NCI-H2029 (cell line): ENCODE results near the gene OGT.
"Not testable (repeated sequence)": the region's sequence is repeated elsewhere in the genome, so short reads cannot be mapped to it uniquely, and the experiment has no call there.

Experiments
- DNase-seq: peaks from one replicate; lab custom pipeline; 2025; lab: John Stamatoyannopoulos, UW

Gene OGT

DNA sequence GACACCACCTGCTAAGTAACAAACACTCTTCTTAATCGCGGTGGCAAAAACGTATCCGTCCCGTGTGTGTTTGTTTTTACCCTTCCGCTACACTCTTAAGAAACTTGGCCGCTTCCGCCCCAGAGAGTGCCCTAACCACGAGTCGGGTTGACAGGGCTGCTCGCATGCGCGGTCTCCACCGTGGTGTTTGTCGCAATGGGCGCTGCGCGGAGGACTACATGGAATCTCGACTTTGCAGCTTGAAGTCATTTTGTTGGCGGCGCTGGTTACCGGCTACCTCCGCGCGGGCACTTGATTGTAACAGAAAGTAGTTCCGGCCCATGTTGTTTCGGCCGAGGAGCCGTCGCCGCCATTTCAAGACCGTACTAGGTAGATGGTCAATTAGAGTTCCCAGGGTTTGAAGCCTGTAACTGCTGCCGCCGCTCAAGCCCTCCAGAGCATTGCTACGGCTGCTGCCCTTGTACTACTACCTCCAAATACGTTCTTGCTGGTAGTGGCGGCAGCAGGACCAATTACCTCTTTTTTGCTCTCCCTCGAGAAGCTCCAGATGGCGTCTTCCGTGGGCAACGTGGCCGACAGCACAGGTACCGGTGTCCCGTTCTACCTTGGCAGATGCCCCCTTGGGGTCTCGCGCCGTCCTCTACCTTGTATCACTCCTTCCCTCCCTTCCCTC, at the start of gene OGT:
Gene OGT, plus strand, starts transcription at position 352 of the 673 bp plus-strand sequence. Its CDS starts 196 bp downstream, at position 548.
- peak; percentile 84 for DNase-seq

DNA sequence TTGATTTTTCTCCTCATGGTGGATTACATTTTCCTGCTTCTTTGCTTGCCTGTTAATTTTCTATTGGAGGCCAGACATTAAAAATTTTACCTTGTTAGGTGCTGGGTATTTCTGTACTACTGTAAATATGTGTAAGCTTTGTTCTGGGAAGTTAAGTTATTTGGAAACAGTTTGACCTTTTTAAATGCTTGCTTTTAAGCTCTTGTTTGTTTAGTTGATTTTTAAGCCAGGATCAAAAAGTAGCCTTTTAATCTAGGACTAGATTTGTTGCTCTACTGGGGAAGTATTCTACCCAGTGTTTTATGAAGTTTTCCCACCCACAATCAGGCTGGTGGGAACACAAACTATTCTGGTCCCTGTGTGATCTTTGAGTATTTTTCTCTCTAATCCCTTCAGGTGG, 45.1 kb upstream of the OGT start:
- no peak for DNase-seq

DNA sequence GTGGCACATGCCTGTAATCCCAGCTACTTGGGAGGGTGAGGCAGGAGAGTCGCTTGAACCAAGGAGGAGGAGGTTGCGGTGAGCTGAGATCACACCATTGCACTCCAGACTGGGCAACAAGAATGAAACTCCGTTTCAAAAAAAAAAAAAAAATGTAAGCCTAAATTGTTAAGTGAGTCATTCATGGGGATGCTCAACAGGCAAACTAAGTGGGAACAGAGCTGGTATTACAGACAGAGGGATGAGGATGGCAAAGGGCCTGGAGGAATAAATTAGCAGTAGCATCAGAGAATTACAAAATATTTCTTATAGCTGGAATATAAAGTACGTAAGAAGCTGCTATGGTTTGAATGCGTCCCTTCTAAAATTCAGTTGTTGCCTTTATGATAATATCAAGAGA, 43.4 kb upstream of the OGT start:
- DNase-seq, result no peak

DNA sequence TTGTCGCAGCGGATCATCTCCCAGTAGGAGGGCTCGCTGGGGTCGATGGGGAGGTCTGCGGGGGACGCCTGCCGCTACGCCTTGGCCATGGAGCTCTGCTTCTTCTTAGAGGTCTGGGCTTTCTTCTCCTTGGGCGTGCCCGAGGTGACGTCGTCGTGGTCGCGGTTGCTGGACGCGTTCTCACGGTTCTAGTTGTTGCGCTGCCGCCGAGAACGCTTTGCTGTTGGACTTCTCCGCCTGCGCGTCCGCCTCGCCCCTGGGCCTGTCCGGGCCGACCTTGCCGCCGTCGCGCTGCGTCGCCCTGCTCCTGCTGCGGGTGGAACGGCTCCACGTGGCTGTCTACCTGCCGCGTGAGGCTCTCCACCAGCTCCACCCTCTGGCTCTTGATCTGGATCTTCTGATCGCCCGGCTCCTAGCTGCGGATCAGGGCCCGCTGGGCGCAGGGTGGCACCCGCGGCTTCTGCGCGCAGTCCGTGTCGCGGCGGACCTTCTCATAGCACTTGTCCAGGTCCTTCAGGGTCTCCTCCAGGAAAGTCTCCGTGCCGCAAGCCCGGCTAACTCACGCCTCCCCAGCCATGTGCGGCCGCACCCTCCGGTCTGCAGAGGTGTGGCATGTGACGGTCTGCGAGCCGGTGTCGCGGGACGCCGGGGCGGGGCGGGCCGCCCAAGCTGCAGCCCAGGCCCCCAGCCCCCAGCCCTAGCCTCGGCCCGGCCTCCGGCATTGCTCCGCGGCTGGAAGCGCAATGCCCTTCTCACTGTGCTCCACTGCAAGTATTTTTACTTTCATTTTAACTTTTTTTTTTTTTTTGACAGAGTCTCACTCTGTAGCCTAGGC, 40.5 kb upstream of the OGT start:
- peak; percentile 20 for DNase-seq

DNA sequence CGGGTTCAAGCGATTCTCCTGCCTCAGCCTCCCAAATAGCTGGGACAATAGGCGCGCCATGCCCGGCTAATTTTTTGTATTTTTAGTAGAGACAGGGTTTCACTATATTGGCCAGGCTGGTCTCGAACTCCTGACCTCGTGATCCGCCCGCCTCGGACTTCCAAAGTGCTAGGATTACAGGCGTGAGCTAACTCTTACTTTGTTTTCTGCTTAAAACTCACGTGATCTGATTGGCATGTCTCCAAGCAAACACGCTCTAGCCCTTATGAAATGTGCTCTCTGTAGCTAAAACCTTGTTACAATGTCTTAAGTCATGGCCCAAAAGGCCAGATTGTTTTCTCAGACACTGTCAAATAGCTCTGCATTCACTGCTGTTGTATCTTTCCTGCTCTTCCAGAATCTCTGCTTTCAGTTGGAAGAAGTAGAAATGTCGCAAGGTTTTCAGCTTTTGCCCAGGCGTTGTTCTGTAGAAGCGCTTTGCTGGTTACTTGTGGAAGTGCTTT, 39.7 kb upstream of the OGT start:
- peak; percentile 0 for DNase-seq

DNA sequence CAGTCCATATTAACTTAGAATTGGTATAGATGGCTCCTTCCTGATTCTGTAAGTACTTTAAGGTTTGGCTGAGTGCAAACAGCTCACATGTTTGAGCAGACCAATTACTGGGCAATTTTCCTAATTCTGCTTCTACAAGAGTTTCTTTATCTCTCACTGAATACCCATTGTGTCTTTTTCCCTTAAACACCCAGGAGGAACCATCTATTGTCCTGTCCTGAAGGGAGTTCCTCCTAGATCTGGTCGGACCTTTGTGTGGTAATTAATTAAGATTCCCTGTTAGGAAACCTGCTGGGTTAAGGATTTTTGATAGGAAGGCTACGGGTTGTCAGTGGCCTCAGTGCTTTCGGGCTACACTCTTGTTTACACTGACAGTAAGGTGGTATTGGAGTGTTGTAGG, 36.9 kb upstream of the OGT start:
- DNase-seq, result not testable (repeated sequence)

DNA sequence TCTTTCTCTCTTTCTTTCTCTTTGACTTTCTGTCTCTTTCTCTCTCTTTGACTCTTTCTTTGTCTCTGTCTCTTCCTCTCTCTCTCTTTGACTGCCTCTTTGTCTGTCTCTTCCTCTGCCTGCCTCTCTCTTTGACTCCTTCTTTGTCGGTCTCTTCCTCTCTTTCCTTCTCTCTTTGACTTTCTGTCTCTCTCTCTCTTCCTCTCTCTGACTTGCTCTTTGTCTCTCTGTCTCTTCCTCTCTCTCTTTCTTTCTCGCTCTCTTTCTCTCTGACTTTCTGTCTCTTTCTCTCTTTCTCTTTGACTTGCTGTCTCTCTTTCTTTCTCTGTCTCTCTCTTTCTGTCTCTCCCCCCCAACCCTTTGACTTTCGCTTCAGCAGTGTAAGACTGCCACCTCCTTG, 36.4 kb upstream of the OGT start:
- no peak for DNase-seq

DNA sequence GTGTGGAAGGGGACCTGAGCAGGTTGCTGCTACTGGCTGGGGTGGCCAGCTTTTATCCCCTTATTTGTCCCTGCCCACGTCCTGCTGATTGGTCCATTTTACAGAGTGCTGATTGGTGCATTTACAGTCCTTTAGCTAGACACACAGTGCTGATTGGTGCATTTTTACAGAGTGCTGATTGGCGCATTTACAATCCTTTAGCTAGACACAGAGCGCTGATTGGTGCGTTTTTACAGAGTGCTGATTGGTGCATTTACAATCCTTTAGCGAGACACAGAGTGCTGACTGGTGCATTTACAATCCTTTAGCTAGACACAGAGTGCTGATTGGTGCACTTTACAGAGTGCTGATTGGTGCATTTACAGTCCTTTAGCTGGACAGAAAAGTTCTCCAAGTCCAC, 30.8 kb upstream of the OGT start:
- not testable (repeated sequence) for DNase-seq

DNA sequence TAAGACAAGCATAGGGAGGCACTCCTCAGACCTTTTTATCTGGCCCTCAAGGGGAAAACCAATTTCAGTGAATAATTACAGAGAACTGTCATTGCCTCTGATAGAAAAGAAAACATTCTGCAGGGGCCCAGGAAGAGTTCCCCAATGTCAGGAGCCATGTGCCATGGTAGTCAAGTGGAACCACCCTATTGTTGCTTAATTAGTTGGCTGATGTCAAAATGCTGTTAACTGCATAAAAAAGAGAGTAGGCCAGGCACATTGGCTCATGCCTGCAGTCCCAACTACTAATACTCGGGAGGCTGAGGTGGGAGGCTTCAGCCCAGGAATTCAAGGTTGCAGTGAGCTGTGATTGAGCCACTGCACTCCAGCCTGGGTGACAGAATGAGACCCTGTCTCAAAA, 28.6 kb upstream of the OGT start:
- no peak for DNase-seq

DNA sequence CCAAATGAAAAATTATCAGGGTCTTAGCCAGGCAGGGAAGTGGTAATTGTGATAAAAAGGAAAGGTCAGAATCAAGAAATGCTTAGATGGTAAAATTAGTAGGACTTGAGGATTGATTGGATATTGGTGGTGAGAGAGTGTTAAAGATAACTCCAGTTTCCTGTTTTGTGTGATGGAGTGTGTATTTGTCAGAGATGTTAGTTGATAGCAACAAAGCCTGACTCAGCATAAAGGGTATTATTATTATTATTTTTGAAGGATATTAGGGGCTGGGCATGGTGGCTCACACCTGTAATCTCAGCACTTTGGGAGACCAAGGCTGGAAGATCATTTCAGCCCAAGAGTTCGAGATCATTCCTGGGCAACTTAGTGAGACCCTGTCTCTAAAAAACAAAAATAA, 23.6 kb upstream of the OGT start:
- DNase-seq, result no peak

DNA sequence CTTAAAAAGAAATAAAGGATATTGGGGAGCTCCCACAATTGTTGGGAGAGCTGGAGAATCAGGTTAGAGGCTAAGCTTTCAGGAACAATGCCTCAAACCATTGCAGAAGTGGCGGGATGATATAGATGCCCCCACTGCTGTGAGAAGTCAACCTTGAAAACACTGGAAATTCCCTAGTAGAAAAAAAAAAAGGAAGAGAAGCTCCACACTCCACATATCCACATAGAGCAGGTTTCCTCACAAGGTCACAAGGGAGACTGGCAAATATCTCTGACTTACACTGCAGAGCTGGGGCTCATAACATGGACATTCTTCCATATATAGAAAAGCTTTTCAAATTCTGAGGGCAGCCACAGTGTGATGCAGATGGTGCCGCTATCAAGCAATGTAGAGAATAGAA, 22.7 kb upstream of the OGT start:
- DNase-seq, result no peak

DNA sequence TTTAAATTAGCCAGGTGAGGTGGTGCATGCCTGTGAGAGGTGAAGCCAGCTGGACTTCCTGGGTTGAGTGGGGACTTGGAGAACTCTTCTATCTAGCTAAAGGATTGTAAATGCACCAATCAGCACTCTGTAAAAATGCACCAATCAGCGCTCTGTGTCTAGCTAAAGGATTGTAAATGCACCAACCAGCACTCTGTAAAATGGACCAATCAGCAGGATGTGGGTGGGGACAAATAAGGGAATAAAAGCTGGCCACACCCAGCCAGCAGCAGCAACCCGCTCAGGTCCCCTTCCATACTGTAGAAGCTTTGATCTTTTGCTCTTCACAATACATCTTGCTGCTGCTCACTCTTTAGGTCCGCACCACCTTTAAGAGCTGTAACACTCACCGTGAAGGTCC, 19.2 kb upstream of the OGT start:
- DNase-seq, result not testable (repeated sequence)

DNA sequence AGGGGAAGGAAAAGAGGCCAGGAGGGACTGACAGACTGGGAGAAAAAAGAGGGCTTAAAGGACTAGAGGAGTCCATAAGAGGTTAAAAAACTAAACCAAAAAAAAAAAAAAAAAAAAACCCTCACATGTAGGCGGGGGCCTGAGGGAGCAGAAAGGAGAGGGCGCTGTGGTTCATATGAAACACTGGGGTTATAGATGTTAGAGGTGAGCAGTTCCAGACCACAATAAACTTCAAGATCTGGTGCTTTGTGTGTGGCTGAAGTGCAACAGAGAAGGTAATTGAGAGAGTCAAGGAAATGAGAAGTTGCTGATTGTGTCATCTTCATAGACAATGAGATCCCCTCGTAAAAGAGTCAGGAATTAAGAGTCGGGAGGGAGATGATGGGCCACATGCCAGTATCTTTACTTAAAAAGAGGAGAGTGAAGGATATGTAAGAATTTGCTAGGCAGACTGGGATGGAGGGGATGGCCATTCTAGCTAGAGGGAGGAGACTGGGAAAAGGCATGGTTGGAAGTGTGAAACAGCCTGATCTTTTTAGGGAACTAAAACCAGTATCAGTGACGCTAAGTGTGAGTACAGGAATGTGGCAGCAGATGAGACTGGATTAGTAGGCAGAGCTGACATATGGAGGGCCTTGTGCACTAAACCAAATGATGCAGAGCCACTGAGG, 18.4 kb upstream of the OGT start:
- DNase-seq, result no peak

DNA sequence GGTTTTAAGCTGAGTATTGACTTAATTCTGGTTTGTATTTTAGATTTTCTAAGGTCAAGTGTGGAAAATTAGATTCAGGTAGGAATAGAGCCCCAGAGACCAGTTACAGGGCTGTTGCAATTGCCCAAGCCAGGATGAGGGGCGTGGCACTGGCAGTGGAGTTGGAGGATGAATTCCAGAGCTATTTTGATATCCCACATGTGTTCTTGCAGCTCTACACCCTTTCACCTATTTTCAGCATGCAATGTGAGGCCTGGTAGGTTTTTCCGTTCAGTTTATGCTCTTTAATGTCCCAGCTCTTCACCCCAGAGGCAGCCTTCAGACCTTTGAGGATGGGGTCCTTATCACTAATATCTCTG, 17.9 kb upstream of the OGT start:
- no peak for DNase-seq

DNA sequence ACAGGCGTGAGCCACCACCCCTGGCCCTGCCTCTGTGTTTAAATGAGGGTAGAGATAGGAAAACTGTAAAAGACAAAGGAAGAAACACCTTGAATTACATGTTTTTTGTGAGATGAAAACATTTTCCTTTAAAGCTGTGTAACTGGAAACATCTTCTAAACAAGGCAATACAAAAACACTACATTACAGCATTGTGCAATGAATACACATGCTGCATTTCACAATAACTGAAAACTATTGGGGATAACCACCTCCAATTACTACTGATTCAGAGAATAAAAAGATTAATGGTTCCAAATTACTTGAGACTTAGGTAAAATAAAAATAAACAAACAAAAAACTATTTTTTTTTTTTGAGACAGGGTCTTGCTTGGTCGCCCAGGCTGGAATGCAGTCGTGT, 7.6 kb upstream of the OGT start:
- no peak for DNase-seq

DNA sequence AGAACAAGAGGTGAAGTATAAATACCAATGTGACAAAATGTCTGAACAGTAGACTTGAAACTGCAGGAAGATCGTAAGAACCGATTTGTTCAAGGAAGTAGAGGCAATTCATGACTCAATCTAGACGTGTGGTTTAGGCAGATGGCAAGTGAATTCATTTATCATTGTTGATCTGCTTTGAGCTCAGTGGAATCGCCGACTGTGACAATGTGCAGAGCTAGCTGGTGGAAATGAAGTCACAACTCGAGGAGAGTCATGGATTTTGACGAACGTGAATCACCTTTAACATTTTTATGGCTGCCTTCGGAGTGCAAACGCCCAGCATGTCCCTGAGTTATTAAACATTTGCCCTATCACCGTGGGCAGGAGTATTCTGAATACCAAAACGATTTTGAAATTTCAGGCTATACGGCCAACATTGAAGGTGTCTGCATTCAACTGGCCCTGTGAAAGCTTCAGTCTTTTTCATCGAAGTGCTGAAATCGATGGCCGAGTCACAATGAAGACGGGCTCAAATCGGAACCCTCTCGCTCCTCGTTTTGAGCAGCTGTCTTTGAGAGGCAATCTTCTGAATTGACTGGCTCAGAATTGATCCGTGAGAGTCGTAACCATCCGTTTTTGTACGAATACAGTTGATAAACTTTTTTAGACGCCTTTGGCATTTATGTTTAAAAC, 689 bp upstream of the OGT start:
- no peak for DNase-seq

DNA sequence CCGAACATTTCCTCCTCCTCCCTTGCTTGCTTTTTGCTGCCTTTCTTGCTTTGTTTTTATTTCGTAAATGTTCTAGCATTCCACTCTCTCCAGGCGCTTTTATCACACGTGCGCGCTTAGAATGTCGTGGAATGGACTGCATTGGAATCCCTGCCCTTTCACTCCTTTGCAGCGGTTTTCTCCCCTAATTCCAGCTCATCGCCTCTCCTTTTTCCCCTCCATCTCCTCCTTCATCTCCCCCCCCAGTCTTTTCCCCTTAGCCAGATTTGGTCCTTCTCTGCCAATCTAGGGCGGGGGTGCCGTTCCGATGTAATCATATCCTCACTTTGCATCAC, 579 bp downstream of the OGT start:
- DNase-seq, result no peak

DNA sequence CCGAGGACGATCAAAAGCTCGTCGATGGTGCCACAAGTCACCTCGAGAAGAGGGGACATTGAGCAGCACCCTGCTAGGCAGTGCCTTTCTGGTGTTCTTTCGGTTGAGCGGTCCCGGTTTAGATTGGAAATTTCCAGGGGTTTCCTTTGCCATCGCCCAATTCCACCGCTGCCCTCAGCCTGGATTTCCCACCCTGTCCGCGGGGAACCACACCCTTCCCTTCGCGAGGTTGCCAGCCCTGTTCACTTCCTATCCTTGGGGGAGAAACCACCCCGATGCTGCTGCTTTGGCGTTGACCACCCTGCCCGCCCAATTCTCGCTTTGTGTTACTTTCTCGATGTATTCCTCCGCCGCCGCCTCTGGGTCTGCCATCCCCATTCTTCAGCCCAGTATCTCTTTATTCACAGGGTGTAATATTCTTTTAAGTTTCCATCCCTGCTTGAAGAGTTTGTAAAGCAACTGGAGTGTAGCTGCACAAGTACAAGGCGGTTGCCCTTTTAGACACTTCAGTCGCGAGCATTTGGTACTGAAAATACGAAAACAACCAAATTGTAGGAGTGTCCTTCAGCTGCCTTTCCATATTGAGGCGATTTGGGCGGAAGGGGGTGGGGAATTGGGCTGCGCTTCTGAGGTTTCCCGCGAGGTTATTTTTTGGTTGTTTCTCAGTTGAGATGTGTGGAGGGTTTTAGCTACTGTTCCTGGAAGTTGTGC, 1.1 kb downstream of the OGT start:
- DNase-seq, result no peak

DNA sequence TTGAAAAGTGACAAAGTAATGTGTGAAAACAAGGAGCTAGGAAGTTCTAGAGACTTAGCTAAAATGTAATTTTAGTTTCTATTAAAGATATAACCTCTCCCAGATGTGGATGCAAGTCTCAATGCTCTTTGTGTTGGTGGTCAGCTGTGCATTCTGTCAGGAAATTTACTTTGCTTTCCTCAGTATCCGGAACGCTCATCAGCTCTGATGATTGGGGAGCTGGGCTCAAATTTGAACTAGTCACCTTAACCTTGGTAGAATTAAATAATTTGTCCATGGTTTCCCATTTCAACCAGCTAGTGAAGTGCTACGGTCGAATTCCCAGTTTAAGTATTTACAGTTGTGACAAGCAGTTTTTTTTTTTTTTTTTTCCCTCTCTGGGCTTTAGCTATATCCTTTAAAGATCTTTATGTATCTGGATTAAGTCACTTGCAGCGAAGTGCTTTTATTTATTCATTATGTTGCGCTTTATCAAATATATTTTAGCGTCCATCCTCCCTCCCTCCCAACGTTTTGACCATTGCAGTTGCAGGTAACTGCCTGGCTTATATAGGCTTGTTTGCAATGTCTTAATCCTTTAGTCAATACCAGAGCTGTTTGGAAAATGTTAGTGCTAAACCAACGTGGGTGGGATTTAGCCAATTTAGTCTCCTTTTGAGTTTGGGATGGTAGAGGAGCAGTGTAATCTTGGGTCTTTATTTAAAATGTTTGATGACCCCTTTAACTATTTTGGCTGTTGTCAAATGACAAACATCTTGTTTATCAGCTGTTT, 2.1 kb downstream of the OGT start:
- no peak for DNase-seq

DNA sequence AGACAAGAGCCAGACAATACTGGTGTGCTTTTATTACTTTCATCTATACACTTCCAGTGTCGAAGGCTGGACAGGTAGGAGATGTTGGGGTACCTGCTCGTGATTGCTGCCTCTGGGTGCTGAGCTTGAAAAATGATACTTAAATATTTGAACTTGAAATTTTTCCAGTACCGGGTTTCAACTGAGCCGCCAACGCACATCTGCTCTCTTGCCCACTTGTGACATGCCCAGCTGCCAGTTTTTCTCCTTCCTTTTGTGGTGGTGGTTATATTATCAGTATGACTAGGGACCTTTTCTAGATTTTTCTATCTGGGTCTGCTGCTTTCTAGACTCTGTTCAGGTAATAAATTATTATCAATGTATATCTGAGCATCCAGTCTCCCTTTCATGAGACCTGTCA, 3.4 kb downstream of the OGT start:
- no peak for DNase-seq

DNA sequence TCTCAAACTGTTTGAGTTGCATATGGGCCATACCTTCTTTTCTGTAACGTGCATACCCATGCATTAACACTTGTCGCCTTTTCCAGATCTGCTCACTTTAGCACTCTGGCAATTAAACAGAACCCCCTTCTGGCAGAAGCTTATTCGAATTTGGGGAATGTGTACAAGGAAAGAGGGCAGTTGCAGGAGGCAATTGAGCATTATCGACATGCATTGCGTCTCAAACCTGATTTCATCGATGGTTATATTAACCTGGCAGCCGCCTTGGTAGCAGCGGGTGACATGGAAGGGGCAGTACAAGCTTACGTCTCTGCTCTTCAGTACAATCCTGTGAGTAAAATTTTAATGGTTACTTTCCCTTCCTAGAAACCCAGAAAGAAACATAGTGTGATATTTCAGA, 4.8 kb downstream of the OGT start:
- DNase-seq, result no peak
